HG03025 (cell line): ENCODE data around the gene ATL2.

ENCODE experiments used
- ATAC-seq: cut with Tn5 transposase; IDR thresholded peaks from one replicate; pipeline ENCODE4 v1.9.1; 2021; ENCODE audit warnings: mild to moderate bottlenecking, moderate library complexity; ENCODE audit not compliant: unreplicated experiment, low FRiP score

ATL2 gene

GRCh38 chr2:38256610-38257009, 120.5 kb downstream of the ATL2 start:
- ATAC-seq = no peak

GRCh38 chr2:38255211-38255610, 121.9 kb downstream of the ATL2 start:
- ATAC-seq = no peak

- ATAC-seq = no peak
These were observed 122.3 kb downstream of the ATL2 start for GRCh38 chr2:38254796-38255195.

GRCh38 chr2:38251940-38252339, 125.1 kb downstream of the ATL2 start:
- ATAC-seq = no peak

GRCh38 chr2:38248707-38249106, 128.4 kb downstream of the ATL2 start:
- ATAC-seq = no peak

- ATAC-seq = no peak
These were observed 128.8 kb downstream of the ATL2 start for GRCh38 chr2:38248255-38248654.

- ATAC-seq = no peak
These were observed 131.0 kb downstream of the ATL2 start for GRCh38 chr2:38246105-38246504.

GRCh38 chr2:38245114-38245641, 131.9 kb downstream of the ATL2 start:
- no peak for ATAC-seq

- ATAC-seq = no peak
These were observed 132.8 kb downstream of the ATL2 start for GRCh38 chr2:38244301-38244700.
